KOPT-K1 (cell line): ENCODE results near the gene CPHXL.

Source experiments
- H3K27ac ChIP-seq: fragments of 200-600 bp; sonication (generic); 2 replicates; pipeline ENCODE4 v1.5.1; 2016; ENCODE audit warnings: antibody characterized with exemption, mild to moderate bottlenecking, low read depth, low read length; ENCODE audit not compliant: poor library complexity, severe bottlenecking
- H3K36me3 ChIP-seq: fragments of 200-600 bp; sonication (generic); 2 replicates; pipeline ENCODE4 v1.5.1; 2017; ENCODE audit warnings: antibody characterized with exemption, mild to moderate bottlenecking, low read length, moderate library complexity; ENCODE audit not compliant: insufficient read depth
- H3K9me3 ChIP-seq: fragments of 200-600 bp; sonication (generic); 2 replicates; pipeline ENCODE4 v1.5.1; 2017; ENCODE audit warnings: antibody characterized with exemption, low read length, mild to moderate bottlenecking; ENCODE audit not compliant: insufficient read depth, poor library complexity, severe bottlenecking

Gene CPHXL

GRCh38 chr16:75733305-75734211, 7.3 kb upstream of the CPHXL start:
- Histone ChIP-seq H3K27ac (no peak overlapping the region), H3K36me3 (no peaks in the 10 kb centered on the region), H3K9me3 (no peaks in the 10 kb centered on the region)

- H3K9me3 ChIP-seq: no peaks in the 10 kb centered on the region
- no peaks in the 10 kb centered on the region for H3K36me3 ChIP-seq
- H3K27ac ChIP-seq: no peak overlapping the region
Measured at GRCh38 chr16:75732871-75733270, 6.6 kb upstream of the CPHXL start.

DNA sequence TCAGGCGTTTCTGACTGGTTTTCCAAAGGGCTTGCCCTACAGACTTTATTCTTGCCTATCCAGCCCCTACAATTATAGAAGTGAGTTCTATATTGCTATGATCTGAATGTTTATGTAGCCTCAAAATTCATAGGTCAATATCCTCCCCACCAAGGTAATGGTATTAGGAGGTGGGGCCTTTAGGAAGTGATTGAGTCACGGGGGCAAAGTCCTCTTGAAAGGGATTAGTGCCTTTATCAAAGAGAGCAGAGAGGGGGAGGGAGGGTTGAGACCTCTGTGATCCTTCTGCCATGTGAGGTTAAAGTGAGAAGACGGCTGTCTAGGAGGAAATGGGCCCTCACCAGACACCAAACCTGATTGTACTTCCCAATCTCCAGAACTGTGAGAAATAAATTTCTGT, 931 bp upstream of the CPHXL start:
- H3K36me3 ChIP-seq: no peaks in the 10 kb centered on the region
- no peak overlapping the region for H3K27ac ChIP-seq
- H3K9me3 ChIP-seq: no peaks in the 10 kb centered on the region

DNA sequence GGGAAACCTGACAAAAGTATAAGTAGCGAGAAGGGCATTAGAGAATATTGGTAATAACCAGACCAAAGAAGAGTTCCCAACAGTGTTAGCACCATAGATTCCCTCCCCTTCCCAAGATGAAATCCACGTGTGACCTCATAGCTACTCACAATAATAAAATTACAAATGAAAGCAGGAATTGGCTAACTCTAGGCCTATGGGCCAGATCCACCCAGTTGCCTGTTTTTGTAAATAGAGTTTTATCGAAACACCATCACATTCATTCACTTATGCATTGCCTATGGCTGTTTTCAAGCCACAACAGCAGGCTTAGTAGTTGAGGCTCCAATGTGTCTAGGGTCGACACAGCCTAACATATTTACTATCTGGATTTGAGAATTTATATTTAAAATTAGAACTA, 7.8 kb downstream of the CPHXL start:
- Histone ChIP-seq H3K36me3 (no peaks in the 10 kb centered on the region), H3K9me3 (no peaks in the 10 kb centered on the region), H3K27ac (no peak overlapping the region)

DNA sequence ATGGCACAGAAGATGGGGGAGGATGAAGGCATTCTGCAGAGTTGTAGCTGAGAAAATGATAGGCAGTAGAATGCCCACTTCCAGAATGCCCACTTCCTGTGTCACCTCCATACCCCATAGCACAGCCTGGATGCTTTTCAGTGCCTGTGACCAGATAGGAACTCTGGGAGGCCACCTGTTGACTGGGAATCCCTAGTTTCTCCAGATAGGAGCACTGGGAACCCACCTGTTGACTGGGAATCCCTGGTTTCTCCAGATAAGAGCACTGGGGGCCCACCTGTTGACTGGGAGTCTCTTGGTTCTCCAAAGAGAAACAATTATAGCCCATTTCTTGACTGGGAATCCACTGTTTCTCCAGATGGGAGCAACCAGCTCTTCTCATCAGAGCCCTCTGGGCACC, 11.6 kb downstream of the CPHXL start:
- Histone ChIP-seq H3K9me3 (peaks cover 25% of the 10 kb centered on the region), H3K27ac (no peak overlapping the region), H3K36me3 (no peaks in the 10 kb centered on the region)

GRCh38 chr16:75710344-75710743, 15.9 kb downstream of the CPHXL start:
- Histone ChIP-seq H3K27ac (no peak overlapping the region), H3K9me3 (peaks cover 29% of the 10 kb centered on the region), H3K36me3 (no peaks in the 10 kb centered on the region)

- Histone ChIP-seq H3K36me3 (no peaks in the 10 kb centered on the region), H3K9me3 (peaks cover 5% of the 10 kb centered on the region), H3K27ac (no peak overlapping the region)
Measured at GRCh38 chr16:75703306-75703705, 23.0 kb downstream of the CPHXL start.

DNA sequence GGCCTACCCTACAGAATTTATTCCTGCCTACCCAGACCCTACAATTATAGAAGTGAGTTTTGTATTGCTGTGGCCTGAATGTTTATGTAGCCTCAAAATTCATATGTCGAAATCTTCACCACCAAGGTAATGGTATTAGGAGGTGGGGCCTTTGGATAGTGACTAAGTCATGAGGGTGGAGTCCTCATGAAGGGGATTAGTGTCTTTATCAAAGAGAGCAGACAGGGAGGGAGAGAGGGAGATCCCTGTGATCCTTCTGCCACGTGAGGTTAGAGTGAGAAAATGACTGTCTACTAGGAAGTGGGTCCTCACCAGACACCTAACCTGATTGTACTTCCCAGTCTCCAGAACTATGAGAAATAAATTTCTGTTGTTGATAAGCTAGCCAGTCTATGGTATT, 24.0 kb downstream of the CPHXL start:
- Histone ChIP-seq H3K27ac (no peak overlapping the region), H3K36me3 (no peaks in the 10 kb centered on the region), H3K9me3 (peaks cover 5% of the 10 kb centered on the region)

DNA sequence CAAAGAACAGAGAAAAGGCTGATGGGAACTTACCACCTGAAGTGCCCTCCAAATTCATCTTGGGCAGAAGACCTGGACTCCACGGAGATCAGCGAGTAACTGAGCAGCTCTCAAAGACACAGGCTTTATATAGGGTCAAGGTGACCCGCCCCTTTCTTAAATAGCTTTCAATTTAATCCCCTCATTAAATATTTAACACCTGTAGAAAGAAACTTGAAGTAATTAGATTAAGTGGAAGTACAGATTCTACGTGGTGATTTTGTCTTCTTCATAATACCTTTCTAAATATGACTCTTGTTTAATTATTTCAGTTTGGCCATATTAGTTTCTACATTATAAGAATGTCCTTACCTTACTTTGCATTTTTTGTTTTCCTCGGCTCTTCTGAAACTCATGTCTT, 24.9 kb downstream of the CPHXL start, which contains the start of gene DUXB:
Gene DUXB (minus strand): TSS at position 101 of the 400 bp plus-strand sequence. CDS start 43 bp downstream, at position 58.
- no peaks in the 10 kb centered on the region for H3K36me3 ChIP-seq
- H3K9me3 ChIP-seq: peaks cover 5% of the 10 kb centered on the region
- H3K27ac ChIP-seq: no peak within 1 kb of the TSS

DNA sequence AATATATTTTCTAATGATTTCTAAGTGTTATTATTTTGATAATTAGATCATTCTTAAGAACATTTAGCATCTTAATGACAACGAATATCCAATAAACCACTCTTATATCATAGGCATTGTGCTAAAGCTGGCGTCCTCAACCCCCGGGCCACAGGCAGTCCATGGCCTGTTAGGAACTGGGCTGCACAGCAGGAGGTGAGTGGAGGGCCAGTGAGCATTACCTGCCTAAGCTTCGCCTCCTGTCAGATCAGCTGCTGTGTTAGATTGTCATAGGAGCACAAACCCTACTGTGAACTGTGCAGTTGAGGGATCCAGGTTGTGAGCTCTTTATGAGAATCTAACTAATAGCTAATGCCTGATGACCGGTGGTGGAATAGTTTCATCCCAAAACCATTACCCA, 28.7 kb downstream of the CPHXL start:
- H3K9me3 ChIP-seq: peaks cover 5% of the 10 kb centered on the region
- no peak overlapping the region for H3K27ac ChIP-seq
- H3K36me3 ChIP-seq: no peaks in the 10 kb centered on the region

GRCh38 chr16:75695708-75696107, 30.6 kb downstream of the CPHXL start:
- Histone ChIP-seq H3K36me3 (no peaks in the 10 kb centered on the region), H3K9me3 (peaks cover under 1% of the 10 kb centered on the region), H3K27ac (no peak overlapping the region)

DNA sequence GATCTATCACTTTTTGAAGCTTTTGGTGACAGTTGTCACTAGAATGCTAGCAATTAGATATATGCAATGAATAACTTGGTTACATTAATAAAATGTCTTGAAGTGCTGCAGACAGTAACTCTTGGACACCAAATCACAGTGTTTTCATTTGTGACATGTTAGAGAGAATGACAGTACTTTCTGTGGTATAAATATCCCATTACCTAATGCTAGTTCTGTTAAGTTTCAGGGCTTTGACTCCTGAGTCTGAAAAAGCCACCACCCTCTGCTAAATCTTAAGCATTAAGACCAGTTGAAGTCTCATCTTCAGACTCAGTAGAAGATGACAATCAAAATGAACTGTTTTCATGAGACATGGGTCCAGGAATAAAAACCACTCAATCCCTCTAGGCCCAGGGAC, 38.9 kb downstream of the CPHXL start:
- Histone ChIP-seq H3K9me3 (peaks cover 24% of the 10 kb centered on the region), H3K36me3 (no peaks in the 10 kb centered on the region), H3K27ac (no peak overlapping the region)

GRCh38 chr16:75682308-75682707, 44.0 kb downstream of the CPHXL start:
- H3K9me3 ChIP-seq: peaks cover 18% of the 10 kb centered on the region
- no peaks in the 10 kb centered on the region for H3K36me3 ChIP-seq
- H3K27ac ChIP-seq: no peak overlapping the region

- Histone ChIP-seq H3K36me3 (no peaks in the 10 kb centered on the region), H3K27ac (no peak overlapping the region), H3K9me3 (peaks cover 13% of the 10 kb centered on the region)
Measured at GRCh38 chr16:75679366-75679765, 46.9 kb downstream of the CPHXL start.

- H3K9me3 ChIP-seq: no peaks in the 10 kb centered on the region
- no peak within 1 kb of the TSS for H3K27ac ChIP-seq
- H3K36me3 ChIP-seq: no peaks in the 10 kb centered on the region
Measured at GRCh38 chr16:75676909-75677308, 49.4 kb downstream of the CPHXL start, which contains the start of gene CPHXL2. Gene CPHXL2, minus strand, starts transcription at chr16:75677009. Its CDS starts 10 bp downstream, at chr16:75676999.

GRCh38 chr16:75667503-75667902, 58.8 kb downstream of the CPHXL start:
- H3K27ac ChIP-seq: no peak overlapping the region
- H3K36me3 ChIP-seq: no peaks in the 10 kb centered on the region
- no peaks in the 10 kb centered on the region for H3K9me3 ChIP-seq
